Right lobe of liver (tissue), 6 donors: ENCODE measurements around the gene TENM4. TPM values are rescaled to one million over a fixed set of nuclear protein-coding genes. Genes with fewer than 3 reads are reported as not detected.

Experiments
- ATAC-seq, 4 donors: fragments of 200-7000 bp; cut with Tn5 transposase; one replicate each; pipeline ENCODE4 v1.9.1; 2020; ENCODE audit warnings: mild to moderate bottlenecking in 4 of 4, moderate library complexity in 4 of 4
- DNase-seq, 3 donors: peaks; one replicate each; pipeline ENCODE4 v3.0.0-alpha.2; 2020
- H3K27ac ChIP-seq, 3 donors: fragments of 200-600 bp; one replicate each; pipeline ENCODE4 v1.8.0; 2022
- H3K27me3 ChIP-seq, 2 donors: fragments of 200-600 bp; one replicate each; pipeline ENCODE4 v1.8.0; 2022
- H3K36me3 ChIP-seq, 4 donors: fragments of 200-600 bp; sonication (generic) in 1 of 4; one replicate each; pipeline versions ENCODE4 v1.5.1 to v1.8.0; 2017 to 2022; ENCODE audit warnings: control low read depth in 1 of 4
- H3K4me1 ChIP-seq, 4 donors: fragments of 200-600 bp; sonication (generic) in 1 of 4; one replicate each; pipeline versions ENCODE4 v1.5.1 to v1.8.0; 2017 to 2022; ENCODE audit warnings: control low read depth in 1 of 4
- H3K4me3 ChIP-seq, 3 donors: fragments of 200-600 bp; one replicate each; pipeline ENCODE4 v1.8.0; 2022
- H3K9me3 ChIP-seq, 4 donors: fragments of 200-600 bp; sonication (generic) in 1 of 4; one replicate each; pipeline versions ENCODE4 v1.5.1 to v1.8.0; 2017 to 2022; ENCODE audit warnings: control low read depth in 1 of 4
- CTCF ChIP-seq, 4 donors: fragments of 200-600 bp in 3 of 4; fragments of 450-650 bp in 1 of 4; IDR thresholded peaks; one replicate each; pipeline versions ENCODE4 v1.5.1 to v1.8.0; 2016 to 2022; ENCODE audit warnings: antibody characterized with exemption in 4 of 4, mild to moderate bottlenecking in 2 of 4
- POLR2A ChIP-seq: fragments of 450-650 bp; IDR thresholded peaks from one replicate; pipeline ENCODE4 v1.6.1; 2017; ENCODE audit warnings: antibody characterized with exemption, mild to moderate bottlenecking
- WGBS: methylation state at CpG from one replicate; pipeline ENCODE4 v1.1.6; 2018; ENCODE audit warnings: low coverage, low lambda C conversion rate; ENCODE audit not compliant: insufficient coverage; ENCODE audit errors: missing lambda C conversion rate; 5-methylcytosine and 5-hydroxymethylcytosine counted together
- intact Hi-C, 2 donors: fragments of 100-400 bp; cut with DNase I; formaldehyde crosslinking; loops; one replicate each; pipeline versions ENCODE4 v1.11.2 to v1.14.1; 2022
- total RNA-seq, 6 experiments: library from RNA; depleted of rRNA in 2 of 6; stranded (reverse); fragments of >200 nt in 2 of 6; fragmentation: NEBNext Ultra II Directional in 3 of 6; extraction: Animal tissue kit (Norgen Biotek cat#: 25700) in 3 of 6; gene quantifications; one replicate each; pipeline versions ENCODE4 v1.1.0 to v1.2.4, GENCODE V29; 2016 to 2023
- donor health status: DM: no; HTN: yes; CAD: no.
- donor health status: DM: no; HTN: no; CAD: no.
- donor health status: DM: no; HTN: no; CAD: no.
- donor health status: DM: no; HTN: yes; CAD: no.
- donor health status: DM: no; HTN: yes; CAD: no.

TENM4 gene
- total RNA-seq, 6 experiments from 2014 or later: 0.04 to 0.58 (median 0.14) TPM; not detected in 2

GRCh38 chr11:79102840-79103239 lies 338.0 kb downstream of the TENM4 start:
- ATAC-seq (no peak), DNase-seq (no peak)
- Histone ChIP-seq H3K4me1 (no peaks in the 10 kb centered on the region), H3K9me3 (no peaks in the 10 kb centered on the region), H3K27me3 (no peaks in the 10 kb centered on the region), H3K36me3 (no peaks in the 10 kb centered on the region), H3K27ac (no peak overlapping the region), H3K4me3 (no peak overlapping the region)
- no peak for TF ChIP-seq CTCF (IDR thresholded peaks at IDR 0.05)
- no peak for TF ChIP-seq POLR2A
- WGBS: 73% methylated on average over 3 of the region's 4 CpGs
- intact Hi-C loops: no loop called here

- Histone ChIP-seq H3K9me3 (no peaks in the 10 kb centered on the region), H3K27ac (no peak overlapping the region), H3K4me1 (no peaks in the 10 kb centered on the region), H3K36me3 (no peaks in the 10 kb centered on the region), H3K27me3 (no peaks in the 10 kb centered on the region), H3K4me3 (no peak overlapping the region)
- WGBS: 18% methylated on average over 2 of the region's 2 CpGs
- DNase-seq (no peak), ATAC-seq (peak in 1 of 4 donors; percentile 36)
- TF ChIP-seq POLR2A (no peak), CTCF (IDR thresholded peaks at IDR 0.05) (no peak)
- intact Hi-C loops: no loop called here
These were observed 339.2 kb downstream of the TENM4 start for GRCh38 chr11:79101656-79102055.

GRCh38 chr11:79100093-79100910 lies 340.5 kb downstream of the TENM4 start:
- ATAC-seq (peak; percentile 88 to 94 (median 90)), DNase-seq (peak in 1 of 3 donors; percentile 48)
- H3K4me3 ChIP-seq: no peak overlapping the region
- no peaks in the 10 kb centered on the region for H3K9me3 ChIP-seq
- no peaks in the 10 kb centered on the region for H3K4me1 ChIP-seq
- no peaks in the 10 kb centered on the region for H3K36me3 ChIP-seq
- no peaks in the 10 kb centered on the region for H3K27me3 ChIP-seq
- peak; percentile 60 to 68 (median 63) for TF ChIP-seq CTCF (IDR thresholded peaks at IDR 0.05)
- TF ChIP-seq POLR2A: no peak
- H3K27ac ChIP-seq: no peak overlapping the region
- WGBS: 26% methylated on average over 7 of the region's 9 CpGs
- intact Hi-C loops: no loop called here

- ATAC-seq (no peak), DNase-seq (no peak)
- H3K27ac ChIP-seq: no peak overlapping the region
- no peak for TF ChIP-seq POLR2A
- TF ChIP-seq CTCF (IDR thresholded peaks at IDR 0.05): no peak
- no peaks in the 10 kb centered on the region for H3K27me3 ChIP-seq
- H3K9me3 ChIP-seq: no peaks in the 10 kb centered on the region
- WGBS: 10% methylated on average over 2 of the region's 2 CpGs
- intact Hi-C loops: loop anchor here in 1 of 2 donors (10.0 kb wide), 1 partner anchor 453 kb away; no protein-coding TSS in a partner anchor
- H3K36me3 ChIP-seq: no peaks in the 10 kb centered on the region
- H3K4me1 ChIP-seq: no peaks in the 10 kb centered on the region
- H3K4me3 ChIP-seq: no peak overlapping the region
These were observed 342.7 kb downstream of the TENM4 start for GRCh38 chr11:79098146-79098545.
